Neuronal stem cell (in vitro differentiated cells): Measurements from ENCODE around the gene KIF26B.

Source experiments
- DNase-seq: peaks from one replicate; pipeline ENCODE4 v3.0.0-alpha.2; 2013; ENCODE audit warnings: low spot score
- H2AFZ ChIP-seq: one replicate; pipeline ENCODE4 v1.6.1; 2013; ENCODE audit warnings: mild to moderate bottlenecking, low read length, inconsistent platforms
- H2AK5ac ChIP-seq: 2 replicates; pipeline ENCODE4 v1.6.1; 2013; ENCODE audit warnings: low read depth, mild to moderate bottlenecking, inconsistent platforms, low read length, moderate library complexity, mixed read lengths
- H2BK120ac ChIP-seq: 2 replicates; pipeline ENCODE4 v1.6.1; 2013; ENCODE audit warnings: low read depth, mild to moderate bottlenecking, inconsistent platforms, low read length, moderate library complexity, mixed read lengths
- H2BK12ac ChIP-seq: one replicate; pipeline ENCODE4 v1.6.1; 2013; ENCODE audit warnings: low read length, inconsistent platforms
- H2BK15ac ChIP-seq: 2 replicates; pipeline ENCODE4 v1.6.1; 2013; ENCODE audit warnings: mild to moderate bottlenecking, low read length, inconsistent platforms, mixed read lengths
- H2BK5ac ChIP-seq: one replicate; pipeline ENCODE4 v1.6.1; 2013; ENCODE audit warnings: inconsistent platforms, mild to moderate bottlenecking, low read length, moderate library complexity
- H3K14ac ChIP-seq: one replicate; pipeline ENCODE4 v1.6.1; 2013; ENCODE audit warnings: low read length, inconsistent platforms
- H3K18ac ChIP-seq: 2 replicates; pipeline ENCODE4 v1.6.1; 2013; ENCODE audit warnings: low read length, inconsistent platforms
- H3K23ac ChIP-seq: 2 replicates; pipeline ENCODE4 v1.6.1; 2013; ENCODE audit warnings: low read depth, mild to moderate bottlenecking, mixed read lengths, low read length, inconsistent platforms; ENCODE audit not compliant: poor library complexity
- H3K27ac ChIP-seq: replicated peaks from 3 replicates; pipeline ENCODE4 v1.5.1; 2013; ENCODE audit warnings: low read length, inconsistent platforms
- H3K27me3 ChIP-seq, 3 experiments: 2 replicates each; pipeline ENCODE4 v1.6.1; 2013; ENCODE audit warnings: low read length in 3 of 3, mild to moderate bottlenecking in 2 of 3, inconsistent platforms in 1 of 3, low read depth in 1 of 3, mixed read lengths in 1 of 3, moderate library complexity in 1 of 3; ENCODE audit not compliant: control insufficient read depth in 3 of 3, insufficient read depth in 3 of 3
- H3K36me3 ChIP-seq, 2 donors: replicated peaks in 1 of 2; 2 replicates each; pipeline ENCODE4 v1.6.1; 2013; ENCODE audit warnings: low read length in 2 of 2; ENCODE audit not compliant: control insufficient read depth in 2 of 2, insufficient read depth in 2 of 2
- H3K4ac ChIP-seq: 2 replicates; pipeline ENCODE4 v1.6.1; 2013; ENCODE audit warnings: inconsistent platforms, mild to moderate bottlenecking, low read length, moderate library complexity
- H3K4me1 ChIP-seq, 2 donors: 1 replicate in 1 of 2; 2 replicates in 1 of 2; pipeline ENCODE4 v1.6.1; 2013; ENCODE audit warnings: low read length in 2 of 2, low read depth in 1 of 2; ENCODE audit not compliant: control insufficient read depth in 2 of 2, insufficient read depth in 1 of 2
- H3K4me2 ChIP-seq: one replicate; pipeline ENCODE4 v1.6.1; 2013; ENCODE audit warnings: mild to moderate bottlenecking, low read length, inconsistent platforms; ENCODE audit not compliant: insufficient read depth, poor library complexity, severe bottlenecking
- H3K4me3 ChIP-seq, 2 donors: 2 replicates each; pipeline ENCODE4 v1.5.1; 2013; ENCODE audit warnings: low read length in 2 of 2, mild to moderate bottlenecking in 2 of 2, inconsistent platforms in 1 of 2, moderate library complexity in 1 of 2
- H3K79me1 ChIP-seq: one replicate; pipeline ENCODE4 v1.6.1; 2013; ENCODE audit warnings: low read depth, mild to moderate bottlenecking, inconsistent platforms, low read length, moderate library complexity
- H3K9ac ChIP-seq: one replicate; pipeline ENCODE4 v1.6.1; 2013; ENCODE audit warnings: mild to moderate bottlenecking, low read depth, low read length, inconsistent platforms; ENCODE audit not compliant: poor library complexity
- H3K9me3 ChIP-seq, 2 donors: replicated peaks in 1 of 2; 2 replicates each; pipeline versions ENCODE3 to v1.6.1; 2013; ENCODE audit warnings: low read length in 2 of 2, mild to moderate bottlenecking in 2 of 2, inconsistent platforms in 1 of 2, low read depth in 1 of 2, mixed read lengths in 1 of 2, moderate library complexity in 1 of 2; ENCODE audit not compliant: control insufficient read depth in 2 of 2, insufficient read depth in 1 of 2
- H4K8ac ChIP-seq: one replicate; pipeline ENCODE4 v1.6.1; 2013; ENCODE audit warnings: low read depth, mild to moderate bottlenecking, inconsistent platforms, low read length, moderate library complexity
- H4K91ac ChIP-seq: one replicate; pipeline ENCODE4 v1.6.1; 2013; ENCODE audit warnings: low read length, low read depth, mild to moderate bottlenecking, inconsistent platforms; ENCODE audit not compliant: poor library complexity
- WGBS, 2 donors: extraction: QIAGEN DNeasy Blood & Tissue Kit; methylation state at CpG; one replicate each; pipeline ENCODE4 v1.1.7; 2013; ENCODE audit warnings: missing lambda C conversion rate in 2 of 2, mixed read lengths in 1 of 2; ENCODE audit not compliant: insufficient read length in 2 of 2, insufficient replicate concordance in 1 of 2; ENCODE audit errors: extremely low coverage in 2 of 2; 5-methylcytosine and 5-hydroxymethylcytosine counted together

The KIF26B gene

GRCh38 chr1:245113649-245114048 is 41.1 kb upstream of the KIF26B start:
- H3K9me3 ChIP-seq: no peaks in the 10 kb centered on the region
- no peaks in the 10 kb centered on the region for H3K36me3 ChIP-seq
- H3K18ac ChIP-seq: no peak overlapping the region
- H3K14ac ChIP-seq: no peak overlapping the region
- no peak overlapping the region for H2BK15ac ChIP-seq
- DNase-seq: no peak
- no peak overlapping the region for H2AFZ ChIP-seq
- no peaks in the 10 kb centered on the region for H3K27me3 ChIP-seq
- H3K4me1 ChIP-seq: peaks cover 2 to 6% of the 10 kb centered on the region in 2 donors
- no CpG with 5 or more reads among the region's 9 CpGs for WGBS, 2 donors
- H2BK5ac ChIP-seq: no peak overlapping the region
- H2BK12ac ChIP-seq: no peak overlapping the region
- no peaks in the 10 kb centered on the region for H3K79me1 ChIP-seq
- H3K4me2 ChIP-seq: no peak overlapping the region
- H2BK120ac ChIP-seq: no peak overlapping the region
- H3K4ac ChIP-seq: no peak overlapping the region
- no peak overlapping the region for H3K9ac ChIP-seq
- no peak overlapping the region for H4K8ac ChIP-seq
- no peak overlapping the region for H4K91ac ChIP-seq
- H3K23ac ChIP-seq: no peak overlapping the region
- H2AK5ac ChIP-seq: no peak overlapping the region
- no peak overlapping the region for H3K4me3 ChIP-seq
- no peak overlapping the region for H3K27ac ChIP-seq

GRCh38 chr1:245116131-245116530 is 38.7 kb upstream of the KIF26B start:
- no peaks in the 10 kb centered on the region for H3K36me3 ChIP-seq

GRCh38 chr1:245116751-245117150 is 38.0 kb upstream of the KIF26B start:
- Histone ChIP-seq H3K18ac (no peak overlapping the region), H3K9ac (no peak overlapping the region), H3K14ac (no peak overlapping the region), H2AK5ac (no peak overlapping the region), H3K23ac (no peak overlapping the region), H3K27ac (no peak overlapping the region), H2BK12ac (no peak overlapping the region), H3K27me3 (no peaks in the 10 kb centered on the region), H3K4me3 (no peak overlapping the region), H3K4ac (no peak overlapping the region), H3K9me3 (no peaks in the 10 kb centered on the region), H4K91ac (no peak overlapping the region), H2AFZ (no peak overlapping the region), H3K36me3 (no peaks in the 10 kb centered on the region), H4K8ac (no peak overlapping the region), H2BK5ac (no peak overlapping the region), H2BK15ac (no peak overlapping the region), H3K79me1 (no peaks in the 10 kb centered on the region), H3K4me2 (no peak overlapping the region), H2BK120ac (no peak overlapping the region), H3K4me1 (no peaks in the 10 kb centered on the region)
- DNase-seq: no peak
- WGBS, 2 donors: no CpG with 5 or more reads among the region's 3 CpGs

More at GRCh38 chr1:245116131-245116530, 38.7 kb upstream of the KIF26B start:
- Histone ChIP-seq H3K27ac (no peak overlapping the region), H2BK12ac (no peak overlapping the region), H4K8ac (no peak overlapping the region), H3K4me3 (no peak overlapping the region), H3K14ac (no peak overlapping the region), H3K4me2 (no peak overlapping the region), H3K4ac (no peak overlapping the region), H3K4me1 (peaks cover 0 to under 1% of the 10 kb centered on the region in 2 donors), H2BK5ac (no peak overlapping the region), H4K91ac (no peak overlapping the region), H3K9ac (no peak overlapping the region), H3K9me3 (no peaks in the 10 kb centered on the region), H3K23ac (peak overlapping the region; percentile 43), H3K79me1 (no peaks in the 10 kb centered on the region), H2BK15ac (no peak overlapping the region), H2AK5ac (no peak overlapping the region), H2AFZ (no peak overlapping the region), H3K18ac (no peak overlapping the region), H2BK120ac (no peak overlapping the region), H3K27me3 (no peaks in the 10 kb centered on the region)
- WGBS, 2 donors: no CpG with 5 or more reads among the region's 4 CpGs
- DNase-seq: no peak

- Histone ChIP-seq H2BK5ac (no peak overlapping the region), H3K9ac (no peak overlapping the region), H3K36me3 (no peaks in the 10 kb centered on the region), H2AFZ (no peak overlapping the region), H3K14ac (no peak overlapping the region), H2AK5ac (no peak overlapping the region), H3K9me3 (no peaks in the 10 kb centered on the region), H3K4me3 (no peak overlapping the region), H4K8ac (no peak overlapping the region), H3K79me1 (no peaks in the 10 kb centered on the region), H4K91ac (no peak overlapping the region), H2BK15ac (no peak overlapping the region), H3K18ac (no peak overlapping the region), H3K4ac (no peak overlapping the region), H3K4me1 (no peaks in the 10 kb centered on the region), H3K27me3 (no peaks in the 10 kb centered on the region), H3K23ac (no peak overlapping the region), H3K27ac (no peak overlapping the region), H2BK12ac (no peak overlapping the region), H3K4me2 (no peak overlapping the region), H2BK120ac (no peak overlapping the region)
- no CpG with 5 or more reads among the region's 7 CpGs for WGBS, 2 donors
- DNase-seq: no peak
These were observed 36.7 kb upstream of the KIF26B start for GRCh38 chr1:245118066-245118465.
